ENCODE results near the gene BANP.

- no peak for TF ChIP-seq POLR2A (IDR thresholded peaks at IDR 0.05; ENCODE audit: low read length)
- no peak for TF ChIP-seq GATA1 (IDR thresholded peaks at IDR 0.05; ENCODE audit: low read depth, low read length)
Observed at GRCh38 chr16:87917503-87917902, 33.7 kb upstream of the BANP start.

Data from erythroblast (primary cell).